Measurements from ENCODE around the gene BDH1.

BDH1 gene

DNA sequence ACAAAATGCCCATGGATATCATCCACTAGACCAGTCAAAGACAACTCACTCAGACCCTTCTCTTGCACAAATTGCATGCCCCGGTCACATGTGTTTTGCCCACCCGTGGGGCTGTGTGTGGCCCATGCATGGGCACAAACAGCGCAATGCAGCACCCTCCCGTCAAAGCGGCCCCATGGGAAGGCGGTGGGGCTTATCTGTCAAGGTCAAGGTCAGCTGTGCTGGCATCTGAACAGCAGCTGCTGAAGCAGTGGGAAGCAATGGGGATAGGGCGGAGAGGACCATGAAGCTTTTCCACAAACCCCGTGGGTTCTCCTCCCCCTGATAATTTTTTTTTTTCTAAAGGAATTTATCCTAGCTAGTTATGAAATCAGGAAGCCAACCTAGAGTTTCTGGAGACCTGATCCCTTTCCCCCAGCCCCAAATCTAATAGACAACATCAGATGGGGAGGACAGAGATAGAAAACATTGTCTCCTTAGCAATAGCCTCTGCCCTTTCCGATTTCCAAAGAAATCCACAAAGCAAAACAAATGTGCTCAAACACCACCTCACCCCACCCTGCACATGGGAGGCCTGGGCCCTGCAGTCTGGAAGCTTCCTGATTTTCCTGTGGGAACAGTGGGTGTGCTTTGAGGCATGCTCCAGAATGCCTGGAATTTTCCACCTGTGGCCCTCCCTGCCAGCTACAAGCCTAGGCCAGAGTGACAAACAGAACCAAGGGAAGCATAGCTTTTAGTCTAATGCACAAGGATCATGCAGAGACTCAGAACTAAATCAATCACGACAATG lies 84.4 kb downstream of the BDH1 start:
- TF ChIP-seq, protein P1, sequence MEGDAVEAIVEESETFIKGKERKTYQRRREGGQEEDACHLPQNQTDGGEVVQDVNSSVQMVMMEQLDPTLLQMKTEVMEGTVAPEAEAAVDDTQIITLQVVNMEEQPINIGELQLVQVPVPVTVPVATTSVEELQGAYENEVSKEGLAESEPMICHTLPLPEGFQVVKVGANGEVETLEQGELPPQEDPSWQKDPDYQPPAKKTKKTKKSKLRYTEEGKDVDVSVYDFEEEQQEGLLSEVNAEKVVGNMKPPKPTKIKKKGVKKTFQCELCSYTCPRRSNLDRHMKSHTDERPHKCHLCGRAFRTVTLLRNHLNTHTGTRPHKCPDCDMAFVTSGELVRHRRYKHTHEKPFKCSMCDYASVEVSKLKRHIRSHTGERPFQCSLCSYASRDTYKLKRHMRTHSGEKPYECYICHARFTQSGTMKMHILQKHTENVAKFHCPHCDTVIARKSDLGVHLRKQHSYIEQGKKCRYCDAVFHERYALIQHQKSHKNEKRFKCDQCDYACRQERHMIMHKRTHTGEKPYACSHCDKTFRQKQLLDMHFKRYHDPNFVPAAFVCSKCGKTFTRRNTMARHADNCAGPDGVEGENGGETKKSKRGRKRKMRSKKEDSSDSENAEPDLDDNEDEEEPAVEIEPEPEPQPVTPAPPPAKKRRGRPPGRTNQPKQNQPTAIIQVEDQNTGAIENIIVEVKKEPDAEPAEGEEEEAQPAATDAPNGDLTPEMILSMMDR (IDR thresholded peaks at IDR 0.05; ENCODE audit: insufficient read depth, low read length, poor library complexity, severe bottlenecking), result no peak
- no peaks in the 10 kb centered on the region for H3K36me3 ChIP-seq (ENCODE audit: control insufficient read depth, insufficient read depth, low read length)
- no peak for DNase-seq (ENCODE audit: extremely low read depth, insufficient read length)

DNA sequence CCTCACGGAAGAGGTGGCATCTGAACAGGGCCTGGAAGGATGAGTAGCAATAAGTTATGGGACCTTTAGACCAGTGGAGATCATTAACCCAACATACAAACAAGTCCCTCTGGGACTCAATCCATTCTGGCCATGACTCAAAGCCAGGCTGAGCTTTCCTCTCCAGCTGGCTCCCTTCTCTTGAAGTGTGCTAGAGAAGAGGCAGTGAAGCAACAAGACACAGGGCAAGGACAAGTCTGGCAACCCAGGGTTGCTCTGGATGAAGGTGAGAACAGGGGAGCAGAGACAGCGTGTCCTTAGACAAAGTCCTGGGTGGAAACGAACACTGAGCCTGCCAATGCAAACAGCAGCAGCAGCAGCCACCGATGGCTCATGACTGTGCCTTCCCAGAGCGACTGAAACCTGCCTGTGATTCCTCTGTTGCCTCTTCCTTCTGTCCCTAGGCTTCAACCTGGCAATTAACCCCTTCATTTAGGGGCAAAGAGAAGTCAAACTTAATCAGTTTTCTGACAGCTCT lies 86.8 kb downstream of the BDH1 start:
- TF ChIP-seq, protein P1 (IDR thresholded peaks at IDR 0.05; ENCODE audit: insufficient read depth, low read length, poor library complexity, severe bottlenecking), result no peak
- Histone ChIP-seq H3K36me3 (ENCODE audit: control insufficient read depth, insufficient read depth, low read length) (no peaks in the 10 kb centered on the region), H3K27me3 (replicated peaks; ENCODE audit: control insufficient read depth, insufficient read depth, low read length) (no peaks in the 10 kb centered on the region; the same call in none of the 2 replicates), H3K4me3 (replicated peaks; ENCODE audit: low read depth, low read length) (no peak overlapping the region)
- no peak for DNase-seq (ENCODE audit: extremely low read depth, insufficient read length)

More for the DNA sequence above, 84.4 kb downstream of the BDH1 start:
- Histone ChIP-seq H3K4me3 (replicated peaks; ENCODE audit: low read depth, low read length) (no peak overlapping the region), H3K27me3 (replicated peaks; ENCODE audit: control insufficient read depth, insufficient read depth, low read length) (no peaks in the 10 kb centered on the region; the same call in none of the 2 replicates)

DNA sequence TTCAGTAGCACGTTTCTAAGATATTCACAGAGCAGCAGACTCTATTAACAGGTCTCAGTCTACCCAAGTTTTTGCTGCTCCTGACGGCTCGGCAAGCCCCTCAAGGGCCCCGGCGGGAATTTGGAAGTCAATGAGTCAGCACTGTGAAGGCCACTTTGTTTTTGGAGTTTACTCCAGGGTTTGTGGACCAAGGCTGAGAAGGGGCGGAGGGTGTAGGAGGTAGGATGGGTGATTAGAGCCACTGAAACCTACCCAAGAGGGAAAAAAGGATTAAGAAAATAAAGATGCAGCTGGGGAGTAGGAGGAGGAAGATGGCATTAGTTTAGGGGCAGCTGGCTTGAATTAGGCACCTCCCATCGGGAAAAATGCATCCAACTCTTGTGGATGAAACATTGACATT lies 87.6 kb downstream of the BDH1 start:
- TF ChIP-seq, protein P1 (IDR thresholded peaks at IDR 0.05; ENCODE audit: insufficient read depth, low read length, poor library complexity, severe bottlenecking), result no peak
- Histone ChIP-seq H3K36me3 (ENCODE audit: control insufficient read depth, insufficient read depth, low read length) (no peaks in the 10 kb centered on the region), H3K4me3 (replicated peaks; ENCODE audit: low read depth, low read length) (no peak overlapping the region), H3K27me3 (replicated peaks; ENCODE audit: control insufficient read depth, insufficient read depth, low read length) (no peaks in the 10 kb centered on the region; the same call in none of the 2 replicates)
- no peak for DNase-seq (ENCODE audit: extremely low read depth, insufficient read length)

DNA sequence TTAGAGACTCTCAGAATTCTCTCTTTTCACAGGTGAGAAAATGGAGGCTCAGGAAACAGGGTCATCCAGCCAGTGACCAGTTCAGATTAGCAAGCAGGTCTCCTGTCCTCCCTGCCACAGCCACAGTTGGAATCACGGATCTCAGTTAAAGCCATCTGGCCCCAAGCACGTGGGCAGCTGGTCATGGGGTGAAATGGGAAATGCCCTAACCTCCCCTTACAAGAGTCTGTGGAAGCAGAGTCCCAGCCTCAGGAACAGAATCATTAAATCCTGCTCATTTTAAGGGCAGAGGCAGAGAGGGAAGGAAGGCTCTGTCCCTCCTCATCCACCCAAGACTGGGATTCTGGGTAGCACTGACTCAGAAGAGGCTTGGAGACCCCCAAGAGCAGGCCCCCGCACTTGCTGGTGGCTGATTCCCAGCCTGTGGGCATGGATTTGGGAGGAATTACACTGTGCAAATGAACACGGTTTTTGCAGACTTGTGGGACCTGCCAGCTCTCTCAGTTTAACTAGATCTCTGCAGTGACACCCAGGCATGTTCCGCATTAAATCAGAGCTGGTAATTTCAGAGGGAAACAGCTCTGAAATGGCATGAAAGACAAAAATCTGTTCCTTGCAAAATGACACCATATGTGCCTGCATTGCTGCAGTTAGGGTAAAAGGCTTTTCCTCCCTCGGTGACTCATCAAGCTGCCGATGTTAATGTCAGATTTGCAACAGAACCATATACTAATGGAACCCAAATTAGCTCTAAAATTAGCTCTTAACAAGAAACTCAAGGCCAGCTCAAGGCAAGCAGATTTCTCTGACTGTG lies 89.0 kb downstream of the BDH1 start:
- no peaks in the 10 kb centered on the region for H3K36me3 ChIP-seq (ENCODE audit: control insufficient read depth, insufficient read depth, low read length)
- no peaks in the 10 kb centered on the region; the same call in none of the 2 replicates for H3K27me3 ChIP-seq (replicated peaks; ENCODE audit: control insufficient read depth, insufficient read depth, low read length)
- no peak overlapping the region for H3K4me3 ChIP-seq (replicated peaks; ENCODE audit: low read depth, low read length)
- TF ChIP-seq, protein P1 (IDR thresholded peaks at IDR 0.05; ENCODE audit: insufficient read depth, low read length, poor library complexity, severe bottlenecking), result no peak
- DNase-seq (ENCODE audit: extremely low read depth, insufficient read length), result no peak

DNA sequence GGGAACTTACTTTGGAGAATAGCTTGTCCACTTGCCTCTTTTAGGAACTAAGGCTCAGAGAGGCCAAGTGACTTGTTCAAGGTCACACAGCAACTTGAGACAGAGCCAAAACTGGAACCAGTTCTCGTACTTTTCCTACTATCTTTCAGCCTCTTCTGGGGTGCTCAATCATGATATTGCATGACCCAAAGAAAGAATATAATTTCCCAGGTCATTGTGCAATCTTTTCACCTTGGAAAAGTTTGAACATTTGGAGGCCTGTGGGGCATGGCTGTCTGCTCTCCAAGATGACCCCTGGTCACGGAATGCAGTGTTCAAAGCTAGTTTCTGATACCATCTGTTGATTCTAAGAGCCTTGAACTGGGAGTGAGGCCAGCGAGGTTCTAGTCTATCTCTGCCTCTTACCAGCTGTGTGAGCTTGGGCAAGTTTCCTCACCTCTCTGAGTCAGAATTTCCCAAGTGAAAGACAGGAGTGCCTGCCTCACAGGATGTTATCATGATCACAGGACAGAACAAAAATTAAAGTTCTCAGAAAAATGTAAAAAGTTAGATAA lies 89.7 kb downstream of the BDH1 start:
- DNase-seq (ENCODE audit: extremely low read depth, insufficient read length), result no peak
- no peaks in the 10 kb centered on the region for H3K36me3 ChIP-seq (ENCODE audit: control insufficient read depth, insufficient read depth, low read length)
- TF ChIP-seq, protein P1 (IDR thresholded peaks at IDR 0.05; ENCODE audit: insufficient read depth, low read length, poor library complexity, severe bottlenecking), result no peak
- H3K4me3 ChIP-seq (replicated peaks; ENCODE audit: low read depth, low read length), result no peak overlapping the region
- H3K27me3 ChIP-seq (replicated peaks; ENCODE audit: control insufficient read depth, insufficient read depth, low read length), result no peaks in the 10 kb centered on the region; the same call in none of the 2 replicates

Measured in GM06990 (cell line).